SK-N-MC (cell line): ENCODE data around the gene GPR176.
A peak's percentile ranks its signal among the peaks of the same experiment; 100 is the strongest.

Experiments
- DNase-seq: peaks from one replicate; pipeline ENCODE4 v3.0.0-alpha.2; 2011; ENCODE audit warnings: low read depth, low spot score
- H3K27ac ChIP-seq: fragments of 200-600 bp; sonication (generic); 2 replicates; pipeline ENCODE4 v1.5.1; 2016; ENCODE audit warnings: mixed run types
- H3K36me3 ChIP-seq: fragments of 200-600 bp; sonication (generic); 2 replicates; pipeline ENCODE4 v1.6.1; 2017; ENCODE audit warnings: antibody characterized with exemption, low read length, mixed read lengths; ENCODE audit not compliant: insufficient read depth
- H3K4me3 ChIP-seq: fragments of 200-600 bp; sonication (generic); 2 replicates; pipeline ENCODE4 v1.5.1; 2016
- H3K9ac ChIP-seq: fragments of 200-600 bp; sonication (generic); 2 replicates; pipeline ENCODE4 v1.8.0; 2017; ENCODE audit warnings: mixed run types, mixed read lengths; ENCODE audit not compliant: insufficient read length
- H3K9me3 ChIP-seq: fragments of 200-600 bp; sonication (generic); 2 replicates; pipeline ENCODE4 v1.6.1; 2017; ENCODE audit warnings: low read depth, mild to moderate bottlenecking, antibody characterized with exemption, low read length, moderate library complexity, mixed read lengths
- EZH2 ChIP-seq: fragments of 200-600 bp; sonication (generic); IDR thresholded peaks from one replicate; pipeline ENCODE4 v1.6.1; 2017; ENCODE audit warnings: antibody characterized with exemption
- FOXP2 ChIP-seq: optimal IDR thresholded peaks from 2 replicates; pipeline ENCODE3; 2011; ENCODE audit warnings: mild to moderate bottlenecking, moderate library complexity; ENCODE audit not compliant: insufficient read depth; ENCODE audit errors: extremely low read length, control extremely low read depth
- POLR2AphosphoS5 ChIP-seq: IDR thresholded peaks from 2 replicates; pipeline ENCODE4 v1.6.1; 2012; ENCODE audit warnings: mild to moderate bottlenecking, low read depth, low read length, borderline replicate concordance

The GPR176 gene

DNA sequence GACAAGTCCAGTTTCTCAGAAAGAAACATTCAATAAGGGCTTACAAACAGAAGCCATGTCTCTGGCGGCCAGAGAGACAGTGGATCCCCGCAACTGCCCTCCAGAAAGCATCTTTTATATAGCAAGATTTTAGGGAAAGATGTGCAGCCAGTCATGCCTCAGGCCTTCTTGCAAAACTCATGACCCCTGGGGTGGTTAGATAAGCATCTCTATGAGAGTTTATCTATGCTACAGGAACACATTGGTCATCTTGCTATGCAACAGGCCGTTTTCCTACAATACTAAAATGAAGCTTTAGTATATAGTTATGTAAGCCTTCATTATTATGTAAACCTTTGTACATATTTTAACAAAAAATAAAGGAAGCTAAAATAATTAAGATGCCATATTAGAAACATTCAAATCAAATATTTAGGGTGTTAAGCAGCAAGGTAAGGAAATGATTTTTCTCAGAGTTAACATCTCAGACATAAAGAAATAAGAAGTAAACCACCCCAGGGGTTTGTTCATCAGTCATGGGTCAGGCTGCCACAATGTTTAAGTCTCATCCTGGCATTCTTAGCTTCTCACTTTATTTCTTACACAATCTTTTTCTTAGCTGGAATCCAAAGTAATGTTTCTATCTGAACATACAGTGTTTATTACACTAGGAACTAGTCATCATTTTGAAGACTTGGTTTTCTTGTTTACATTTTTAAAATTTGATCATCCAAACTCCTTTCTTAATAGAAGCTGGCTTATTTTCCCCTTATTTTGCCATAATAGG is 131.1 kb downstream of the GPR176 start:
- no peaks in the 10 kb centered on the region for H3K36me3 ChIP-seq
- H3K9me3 ChIP-seq, result no peaks in the 10 kb centered on the region
- DNase-seq, result no peak
- H3K27ac ChIP-seq, result peak overlapping the region; percentile 22; the same call in 1 of the 2 replicates
- TF ChIP-seq EZH2 (no peak), FOXP2 (no peak), POLR2AphosphoS5 (no peak)
- no peak overlapping the region for H3K9ac ChIP-seq
- H3K4me3 ChIP-seq, result no peak overlapping the region

DNA sequence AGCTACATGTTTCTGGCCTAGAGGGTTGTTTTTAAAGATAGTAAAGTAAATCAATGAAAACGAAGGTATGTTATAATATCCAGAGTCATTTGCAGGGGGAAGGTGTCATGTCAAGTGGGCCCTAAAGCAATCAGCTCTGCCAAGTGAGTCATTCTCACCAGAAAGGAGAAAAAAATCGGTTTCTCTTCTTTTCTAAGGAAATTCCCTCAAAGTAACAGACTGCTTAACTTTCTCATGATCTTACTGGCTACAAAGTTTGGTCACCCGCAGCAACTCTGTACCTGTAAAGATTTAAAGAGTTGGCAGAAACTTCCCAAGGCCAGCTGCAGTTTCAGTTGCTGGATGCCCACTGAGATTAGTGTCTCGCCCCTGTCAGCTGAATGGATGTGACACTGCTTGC is 132.0 kb downstream of the GPR176 start:
- DNase-seq, result no peak
- Histone ChIP-seq H3K9me3 (no peaks in the 10 kb centered on the region), H3K36me3 (no peaks in the 10 kb centered on the region), H3K4me3 (no peak overlapping the region), H3K27ac (no peak overlapping the region; the same call in 1 of the 2 replicates), H3K9ac (no peak overlapping the region)
- no peak for TF ChIP-seq EZH2
- TF ChIP-seq FOXP2, result no peak
- no peak for TF ChIP-seq POLR2AphosphoS5

DNA sequence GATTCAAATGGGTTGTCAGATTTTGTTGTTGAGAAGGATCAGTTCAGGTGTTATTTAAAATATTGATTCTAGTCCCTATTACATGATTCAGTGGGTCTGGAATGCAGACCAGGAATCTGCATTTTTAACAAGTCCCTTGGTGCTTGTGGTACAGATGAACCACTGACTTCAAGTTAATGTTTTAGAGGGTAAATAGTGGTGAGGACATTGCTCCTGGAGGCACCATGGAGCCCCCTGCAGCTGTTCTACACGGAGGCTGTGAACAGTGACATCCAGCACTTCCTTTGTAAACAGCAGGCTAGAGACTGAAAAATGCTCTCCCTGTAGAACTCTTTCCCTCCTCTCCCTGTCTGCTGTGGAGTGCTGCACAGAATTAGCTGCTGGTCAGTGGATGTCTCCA is 132.6 kb downstream of the GPR176 start:
- no peak for DNase-seq
- TF ChIP-seq FOXP2, result no peak
- no peak for TF ChIP-seq EZH2
- no peak for TF ChIP-seq POLR2AphosphoS5
- Histone ChIP-seq H3K9ac (no peak overlapping the region), H3K9me3 (no peaks in the 10 kb centered on the region), H3K4me3 (no peak overlapping the region), H3K36me3 (no peaks in the 10 kb centered on the region), H3K27ac (peak overlapping the region; percentile 12; the same call in 1 of the 2 replicates)

DNA sequence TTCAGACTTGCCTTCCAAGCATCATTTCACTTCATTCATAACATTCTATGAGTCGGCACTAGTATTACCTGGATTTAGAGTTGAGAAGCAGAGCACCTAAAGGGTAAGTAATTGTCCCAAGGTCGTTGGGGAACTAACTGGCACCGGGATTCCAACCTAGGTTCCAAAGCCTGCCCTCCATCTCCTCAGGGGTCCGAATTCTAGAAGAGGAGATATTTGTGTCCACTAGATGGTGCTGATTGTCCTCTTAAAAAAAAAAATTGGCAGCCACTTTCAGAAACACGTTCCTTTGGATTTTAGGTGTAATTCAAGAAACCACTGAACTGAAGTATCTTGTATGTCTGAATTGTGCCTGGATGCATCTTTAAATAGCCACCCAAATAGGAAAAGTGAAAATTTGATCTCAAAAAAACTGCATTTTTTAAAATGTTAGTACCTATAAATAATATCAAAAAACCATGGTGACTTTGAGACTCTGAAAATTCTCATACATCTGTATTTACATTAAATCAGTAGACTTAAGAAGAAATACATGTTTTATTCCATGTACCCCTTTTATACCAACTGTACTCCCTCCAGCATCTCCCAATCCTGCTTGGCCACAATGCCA is 133.5 kb downstream of the GPR176 start:
- Histone ChIP-seq H3K4me3 (no peak overlapping the region), H3K27ac (peak overlapping the region; percentile 47; the same call in 1 of the 2 replicates), H3K9ac (no peak overlapping the region), H3K9me3 (no peaks in the 10 kb centered on the region), H3K36me3 (no peaks in the 10 kb centered on the region)
- no peak for TF ChIP-seq POLR2AphosphoS5
- no peak for TF ChIP-seq FOXP2
- no peak for TF ChIP-seq EZH2
- DNase-seq, result peak; percentile 64

DNA sequence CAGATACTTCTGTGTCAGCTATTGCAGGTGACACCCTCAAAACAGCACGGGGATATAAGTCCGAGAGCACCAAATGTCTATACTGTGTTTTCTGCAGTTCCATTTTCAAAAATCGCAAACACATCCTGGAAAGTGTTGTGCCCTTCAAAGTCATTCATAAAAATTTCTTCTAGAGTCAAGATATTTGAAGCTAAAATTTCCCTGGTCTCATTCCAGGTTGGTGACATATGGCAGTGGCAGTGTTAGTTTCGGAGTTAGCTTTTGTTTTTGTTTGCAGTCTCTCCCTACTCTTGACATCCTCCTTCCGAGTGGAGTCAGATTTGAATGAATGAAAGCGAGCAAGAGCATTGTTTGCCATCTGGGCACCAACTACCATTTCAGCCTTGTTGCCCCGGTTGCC is 134.2 kb downstream of the GPR176 start:
- no peak overlapping the region for H3K4me3 ChIP-seq
- H3K9ac ChIP-seq, result no peak overlapping the region
- DNase-seq, result no peak
- no peak for TF ChIP-seq FOXP2
- TF ChIP-seq EZH2, result no peak
- TF ChIP-seq POLR2AphosphoS5, result no peak
- no peaks in the 10 kb centered on the region for H3K9me3 ChIP-seq
- H3K36me3 ChIP-seq, result no peaks in the 10 kb centered on the region
- peak overlapping the region; percentile 47; the same call in 1 of the 2 replicates for H3K27ac ChIP-seq

DNA sequence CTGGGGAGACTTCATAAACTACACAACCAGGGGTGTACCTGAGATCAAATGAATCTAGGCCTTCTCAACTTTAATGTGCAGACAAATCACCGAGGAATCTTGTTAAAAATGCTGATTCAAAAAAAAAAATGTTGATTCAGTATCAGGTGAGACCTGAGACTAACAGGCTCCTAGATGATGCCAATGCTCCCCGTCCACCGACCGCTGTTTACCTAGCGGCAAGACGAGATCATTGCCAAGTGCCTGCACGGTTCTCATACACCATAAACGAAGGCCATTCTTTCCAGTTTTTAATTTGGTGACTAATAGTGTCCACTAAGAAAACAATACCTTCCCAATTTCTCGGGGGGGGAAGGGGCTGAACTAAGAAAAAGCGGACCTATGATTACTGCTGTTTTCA is 134.9 kb downstream of the GPR176 start:
- H3K36me3 ChIP-seq, result no peaks in the 10 kb centered on the region
- no peak overlapping the region for H3K9ac ChIP-seq
- H3K27ac ChIP-seq, result no peak overlapping the region
- no peaks in the 10 kb centered on the region for H3K9me3 ChIP-seq
- no peak for TF ChIP-seq POLR2AphosphoS5
- DNase-seq, result no peak
- no peak overlapping the region for H3K4me3 ChIP-seq

DNA sequence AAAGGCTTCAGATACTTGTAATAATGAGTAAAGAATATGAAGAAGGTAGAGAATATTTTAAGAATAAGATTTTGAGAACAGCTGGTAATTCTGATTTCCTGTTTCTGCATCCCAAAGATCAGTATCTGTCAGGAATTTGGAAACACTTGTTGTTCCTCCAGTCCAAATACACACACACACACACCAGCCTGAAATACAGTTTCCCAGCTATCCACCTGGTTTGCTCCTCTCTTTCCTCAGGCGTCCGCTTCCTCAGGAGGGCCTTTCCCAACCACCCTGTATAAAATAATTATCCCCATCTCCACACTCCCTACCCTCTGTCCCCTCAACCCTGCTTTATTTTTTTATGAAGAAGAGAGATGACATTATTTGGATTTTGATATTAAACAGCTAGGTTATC is 135.4 kb downstream of the GPR176 start:
- H3K36me3 ChIP-seq, result no peaks in the 10 kb centered on the region
- no peak overlapping the region for H3K4me3 ChIP-seq
- H3K27ac ChIP-seq, result no peak overlapping the region
- H3K9ac ChIP-seq, result peak overlapping the region; percentile 82
- DNase-seq, result no peak
- H3K9me3 ChIP-seq, result no peaks in the 10 kb centered on the region
- TF ChIP-seq POLR2AphosphoS5, result no peak
- TF ChIP-seq FOXP2, result no peak
- TF ChIP-seq EZH2, result no peak

DNA sequence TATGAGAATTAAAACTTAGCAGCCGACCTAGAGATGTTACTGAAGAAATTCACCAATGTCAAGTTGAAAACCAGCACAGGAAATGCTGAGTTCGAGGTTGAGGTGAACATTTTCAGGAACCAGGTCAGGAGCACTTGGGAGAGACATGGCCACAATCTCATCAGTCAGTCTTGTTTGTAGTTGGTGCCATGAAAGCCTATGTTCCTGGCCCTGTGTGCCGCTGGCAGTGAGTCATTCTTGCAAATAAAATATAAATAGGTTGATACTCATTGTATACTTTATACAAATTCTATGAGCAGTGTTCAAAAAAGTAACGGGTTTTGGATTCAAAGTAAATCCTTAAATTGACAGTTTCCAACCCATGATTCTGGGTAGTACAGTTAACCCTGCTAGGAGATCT is 135.9 kb downstream of the GPR176 start:
- Histone ChIP-seq H3K36me3 (no peaks in the 10 kb centered on the region), H3K9me3 (no peaks in the 10 kb centered on the region), H3K27ac (no peak overlapping the region), H3K4me3 (peak overlapping the region; percentile 98), H3K9ac (peak overlapping the region; percentile 82)
- TF ChIP-seq FOXP2, result no peak
- TF ChIP-seq EZH2, result no peak
- no peak for TF ChIP-seq POLR2AphosphoS5
- no peak for DNase-seq
